ENCODE measurements around the gene UQCRH. TPM values are rescaled to one million over a fixed set of nuclear protein-coding genes. Genes with fewer than 3 reads are reported as not detected.

Gene UQCRH
- polyA plus RNA-seq = 1,000 to 10,000 TPM in 1 of 4 donors, 100 to 1,000 TPM in 3; 294 to 1,100 (median 915) TPM
- long read RNA-seq, donor 1 = 0 reads
- long read RNA-seq, donor 2, transcript UQCRH-205 (5 exons, 674 nt) = minor isoform, 7 of 160 reads
- long read RNA-seq, donor 2, transcript UQCRH-201 (4 exons, 604 nt) = major isoform, 124 of 160 reads
- long read RNA-seq, donor 2, partial matches to known transcripts = 0 of 160 reads
- long read RNA-seq, donor 2, other reads (novel, unspliced or antisense) = 24 of 160 reads
- long read RNA-seq, donor 3, transcript UQCRH-202 (2 exons, 621 nt) = minor isoform, 22 of 244 reads
- long read RNA-seq, donor 3, transcript UQCRH-205 (5 exons, 674 nt) = minor isoform, 10 of 244 reads
- long read RNA-seq, donor 3, transcript UQCRH-201 (4 exons, 604 nt) = major isoform, 177 of 244 reads
- long read RNA-seq, donor 3, partial matches to known transcripts = 11 of 244 reads
- long read RNA-seq, donor 3, other reads (novel, unspliced or antisense) = 24 of 244 reads
- long read RNA-seq, donor 4, transcript UQCRH-201 (4 exons, 604 nt) = major isoform, 5 of 5 reads
- long read RNA-seq, donor 4, partial matches to known transcripts = 0 of 5 reads
- long read RNA-seq, donor 4, other reads (novel, unspliced or antisense) = 0 of 5 reads
- long read RNA-seq, donor 5, transcript UQCRH-201 (4 exons, 604 nt) = major isoform, 40 of 52 reads
- long read RNA-seq, donor 5, transcript UQCRH-202 (2 exons, 621 nt) = minor isoform, 9 of 52 reads
- long read RNA-seq, donor 5, partial matches to known transcripts = 0 of 52 reads
- long read RNA-seq, donor 5, other reads (novel, unspliced or antisense) = 0 of 52 reads
- long read RNA-seq, donor 6, transcript UQCRH-201 (4 exons, 604 nt) = major isoform, 187 of 233 reads
- long read RNA-seq, donor 6, transcript UQCRH-205 (5 exons, 674 nt) = minor isoform, 11 of 233 reads
- long read RNA-seq, donor 6, transcript UQCRH-202 (2 exons, 621 nt) = minor isoform, 10 of 233 reads
- long read RNA-seq, donor 6, partial matches to known transcripts = 9 of 233 reads
- long read RNA-seq, donor 6, other reads (novel, unspliced or antisense) = 15 of 233 reads
- long read RNA-seq, donor 7 = 0 reads
- long read RNA-seq, donor 8, transcript UQCRH-201 (4 exons, 604 nt) = major isoform, 22 of 24 reads
- long read RNA-seq, donor 8, partial matches to known transcripts = 0 of 24 reads
- long read RNA-seq, donor 8, other reads (novel, unspliced or antisense) = 0 of 24 reads
- long read RNA-seq, donor 9, transcript UQCRH-205 (5 exons, 674 nt) = minor isoform, 8 of 64 reads
- long read RNA-seq, donor 9, transcript UQCRH-201 (4 exons, 604 nt) = major isoform, 43 of 64 reads
- long read RNA-seq, donor 9, partial matches to known transcripts = 5 of 64 reads
- long read RNA-seq, donor 9, other reads (novel, unspliced or antisense) = 7 of 64 reads
- long read RNA-seq, donor 10, transcript UQCRH-201 (4 exons, 604 nt) = major isoform, 224 of 305 reads
- long read RNA-seq, donor 10, transcript UQCRH-205 (5 exons, 674 nt) = minor isoform, 25 of 305 reads
- long read RNA-seq, donor 10, transcript UQCRH-202 (2 exons, 621 nt) = minor isoform, 11 of 305 reads
- long read RNA-seq, donor 10, partial matches to known transcripts = 27 of 305 reads
- long read RNA-seq, donor 10, other reads (novel, unspliced or antisense) = 16 of 305 reads

DNA sequence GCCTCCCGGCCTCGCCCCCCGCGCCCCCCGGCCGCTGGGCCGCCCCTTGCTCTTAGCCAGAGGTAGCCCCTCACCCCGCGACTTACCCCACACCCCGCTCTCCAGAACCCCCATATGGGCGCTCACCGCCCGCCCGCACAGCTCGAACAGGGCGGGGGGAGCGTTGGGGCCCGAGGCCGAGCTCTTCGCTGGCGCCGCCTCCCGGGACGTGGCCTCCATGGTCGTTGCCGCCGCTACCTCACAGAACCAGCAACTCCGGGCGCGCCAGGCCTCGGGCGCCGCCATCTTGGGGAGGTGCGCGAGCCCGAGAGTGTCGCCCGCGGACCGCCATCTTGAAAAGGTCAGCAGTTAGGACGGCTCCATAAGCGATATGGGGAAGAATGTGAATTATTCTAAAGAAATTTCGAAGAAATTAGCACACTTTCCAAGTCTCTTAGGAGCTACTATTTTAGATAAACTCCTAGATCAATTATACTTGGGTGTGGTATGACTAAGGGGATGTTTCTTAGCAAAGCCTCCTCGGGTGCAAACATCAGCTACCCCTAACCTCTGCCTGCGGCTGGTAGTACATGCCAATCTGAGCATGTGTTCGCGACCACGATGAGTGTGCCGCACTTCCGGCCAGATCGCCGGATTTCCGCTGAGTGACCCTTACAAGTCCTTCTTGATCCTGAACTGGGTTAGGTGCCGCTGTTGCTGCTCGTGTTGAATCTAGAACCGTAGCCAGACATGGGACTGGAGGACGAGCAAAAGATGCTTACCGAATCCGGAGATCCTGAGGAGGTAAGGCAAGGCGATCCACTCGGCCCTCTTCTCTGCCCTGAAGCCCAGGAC is at the start of gene UQCRH, which contains the start of gene LRRC41:
Gene UQCRH (plus strand): TSS at position 661 of the 834 bp plus-strand sequence. CDS start 69 bp downstream, at position 730.
Gene LRRC41 (minus strand): TSS at position 579 of the 834 bp plus-strand sequence. CDS start 294 bp downstream, at position 285.
- H3K36me3 ChIP-seq (ENCODE audit: control insufficient read depth in 3 of 3, insufficient read depth in 2 of 3, low read depth in 1 of 3, low read length in 3 of 3) = peaks cover 0 to 14% (median 2%) of the 10 kb centered on the region in 3 donors
- WGBS, 3 donors = 0 to 1% (median 1%) methylated on average over 54 to 61 of the region's 61 CpGs
- DNase-seq = peak; percentile 95 to 98
- FAIRE-seq = no peak
- H3K27ac ChIP-seq (ENCODE audit: low read depth in 1 of 3, low read length in 2 of 3) = peak within 1 kb of the TSS; percentile 86 to 95 (median 95)
- H3K4me1 ChIP-seq (ENCODE audit: control insufficient read depth in 3 of 3, insufficient read depth in 2 of 3, low read depth in 1 of 3, low read length in 2 of 3) = peaks cover 0 to 19% (median 5%) of the 10 kb centered on the region in 3 donors
- no peaks in the 10 kb centered on the region for H3K27me3 ChIP-seq (ENCODE audit: control insufficient read depth in 3 of 3, insufficient read depth in 3 of 3, low read length in 3 of 3)
- H3K9me3 ChIP-seq (ENCODE audit: control insufficient read depth in 2 of 2, insufficient read depth in 1 of 2, low read depth in 1 of 2, low read length in 1 of 2) = no peaks in the 10 kb centered on the region
- H3K4me3 ChIP-seq (ENCODE audit: low read depth in 1 of 3, low read length in 3 of 3) = peak within 1 kb of the TSS; percentile 76 to 100 (median 85)

DNA sequence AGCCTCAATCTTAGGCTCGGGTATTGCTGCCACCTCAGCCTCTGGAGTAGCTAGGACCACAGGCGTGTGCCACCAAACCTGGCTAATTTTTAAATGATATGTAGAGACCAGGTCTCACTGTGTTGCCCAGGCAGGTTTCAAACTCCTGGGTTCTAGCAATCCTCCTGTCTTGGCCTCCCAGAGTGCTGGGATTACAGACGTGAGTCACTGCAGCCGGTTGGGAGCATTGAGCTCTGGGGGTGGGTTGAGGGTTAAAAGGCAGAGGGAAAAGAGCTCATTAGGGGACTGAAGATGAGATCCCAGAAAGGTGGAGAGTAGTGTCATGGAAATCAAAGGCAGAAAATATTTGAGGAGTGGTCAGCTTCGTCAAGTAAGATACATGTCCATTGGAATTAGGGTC is 48.8 kb upstream of the UQCRH start:
- peaks cover 0 to 21% (median 0%) of the 10 kb centered on the region in 3 donors for H3K36me3 ChIP-seq (ENCODE audit: control insufficient read depth in 3 of 3, insufficient read depth in 2 of 3, low read depth in 1 of 3, low read length in 3 of 3)
- no peak overlapping the region for H3K27ac ChIP-seq (ENCODE audit: low read depth in 1 of 3, low read length in 2 of 3)
- H3K4me1 ChIP-seq (ENCODE audit: control insufficient read depth in 3 of 3, insufficient read depth in 2 of 3, low read depth in 1 of 3, low read length in 2 of 3) = no peaks in the 10 kb centered on the region
- DNase-seq (no peak), FAIRE-seq (no peak)
- no peaks in the 10 kb centered on the region for H3K27me3 ChIP-seq (ENCODE audit: control insufficient read depth in 3 of 3, insufficient read depth in 3 of 3, low read length in 3 of 3)
- H3K9me3 ChIP-seq (ENCODE audit: control insufficient read depth in 2 of 2, insufficient read depth in 1 of 2, low read depth in 1 of 2, low read length in 1 of 2) = no peaks in the 10 kb centered on the region
- 95 to 97% (median 96%) methylated on average over 5 of the region's 5 CpGs for WGBS, 3 donors
- no peak overlapping the region for H3K4me3 ChIP-seq (ENCODE audit: low read depth in 1 of 3, low read length in 3 of 3)

DNA sequence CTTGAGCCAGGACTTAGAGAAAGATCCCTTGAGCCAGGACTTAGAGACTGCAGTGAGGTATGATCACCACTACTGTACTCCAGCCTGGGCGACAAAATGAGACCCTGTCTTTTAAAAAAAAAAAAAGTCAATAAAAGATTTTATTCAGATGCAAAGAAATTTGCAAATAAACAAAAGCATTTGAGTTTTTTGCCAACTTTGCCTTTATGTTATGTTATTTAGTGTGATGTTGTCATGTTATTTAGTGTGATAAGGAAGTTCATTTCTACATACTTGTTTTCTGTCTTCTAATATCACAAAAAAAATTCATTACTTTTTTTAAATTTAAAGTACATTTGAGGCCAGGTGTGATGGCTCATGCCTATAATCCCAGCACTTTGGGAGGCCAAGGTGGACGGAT is 47.0 kb upstream of the UQCRH start:
- Histone ChIP-seq H3K4me1 (ENCODE audit: control insufficient read depth in 3 of 3, insufficient read depth in 2 of 3, low read depth in 1 of 3, low read length in 2 of 3) (no peaks in the 10 kb centered on the region), H3K4me3 (ENCODE audit: low read depth in 1 of 3, low read length in 3 of 3) (no peak overlapping the region), H3K36me3 (ENCODE audit: control insufficient read depth in 3 of 3, insufficient read depth in 2 of 3, low read depth in 1 of 3, low read length in 3 of 3) (peaks cover 0 to 31% (median 0%) of the 10 kb centered on the region in 3 donors), H3K27me3 (ENCODE audit: control insufficient read depth in 3 of 3, insufficient read depth in 3 of 3, low read length in 3 of 3) (no peaks in the 10 kb centered on the region), H3K9me3 (ENCODE audit: control insufficient read depth in 2 of 2, insufficient read depth in 1 of 2, low read depth in 1 of 2, low read length in 1 of 2) (no peaks in the 10 kb centered on the region), H3K27ac (ENCODE audit: low read depth in 1 of 3, low read length in 2 of 3) (no peak overlapping the region)
- FAIRE-seq (no peak), DNase-seq (no peak)
- 93 to 98% (median 96%) methylated on average over 2 of the region's 2 CpGs for WGBS, 3 donors

DNA sequence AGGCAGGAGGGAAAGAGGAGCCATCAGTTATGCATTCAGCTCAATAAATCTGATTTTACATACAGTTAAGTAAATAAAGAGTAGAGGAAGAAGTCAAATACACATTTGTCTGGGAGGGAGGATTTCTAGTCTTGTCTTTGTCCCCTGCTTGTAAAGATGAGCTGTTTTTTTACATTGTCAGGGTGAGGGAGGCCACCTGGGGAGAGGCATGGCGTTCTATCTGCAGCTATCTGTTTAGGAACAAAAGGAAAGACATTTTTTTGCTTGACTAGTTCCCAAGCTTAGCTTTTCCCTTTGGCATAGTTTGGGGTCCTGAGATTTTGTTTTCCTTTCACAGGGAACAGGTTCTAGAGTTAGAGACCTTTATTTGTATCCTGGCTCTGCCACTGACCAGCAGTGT is 41.0 kb upstream of the UQCRH start:
- H3K27ac ChIP-seq (ENCODE audit: low read depth in 1 of 3, low read length in 2 of 3) = no peak overlapping the region
- no peak for DNase-seq
- no peak overlapping the region for H3K4me3 ChIP-seq (ENCODE audit: low read depth in 1 of 3, low read length in 3 of 3)
- H3K27me3 ChIP-seq (ENCODE audit: control insufficient read depth in 3 of 3, insufficient read depth in 3 of 3, low read length in 3 of 3) = no peaks in the 10 kb centered on the region
- H3K4me1 ChIP-seq (ENCODE audit: control insufficient read depth in 3 of 3, insufficient read depth in 2 of 3, low read depth in 1 of 3, low read length in 2 of 3) = no peaks in the 10 kb centered on the region
- H3K36me3 ChIP-seq (ENCODE audit: control insufficient read depth in 3 of 3, insufficient read depth in 2 of 3, low read depth in 1 of 3, low read length in 3 of 3) = peaks cover 0 to 42% (median 0%) of the 10 kb centered on the region in 3 donors
- WGBS, 3 donors = 89 to 100% (median 96%) methylated on average over 1 of the region's 1 CpG
- H3K9me3 ChIP-seq (ENCODE audit: control insufficient read depth in 2 of 2, insufficient read depth in 1 of 2, low read depth in 1 of 2, low read length in 1 of 2) = no peaks in the 10 kb centered on the region
- no peak for FAIRE-seq

DNA sequence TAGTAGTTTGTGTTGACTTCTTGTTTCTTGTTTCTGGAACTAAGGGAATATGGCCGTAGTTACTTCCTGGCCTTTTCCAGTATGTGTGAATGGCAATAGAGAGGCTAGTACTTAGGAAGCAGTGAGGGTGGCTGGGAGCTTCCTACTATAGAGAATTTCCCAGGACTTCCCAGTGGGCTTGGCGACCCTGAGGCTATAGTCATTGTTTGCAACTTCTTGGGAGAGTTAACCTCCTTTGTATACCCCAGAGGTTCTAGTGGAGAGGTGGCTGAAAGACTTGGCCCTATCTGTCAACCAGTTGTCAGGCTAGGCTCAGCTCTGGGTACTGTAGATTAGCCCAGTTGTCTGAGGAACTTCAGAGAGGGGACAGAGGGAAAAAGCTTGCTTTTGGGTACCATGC is 40.4 kb upstream of the UQCRH start:
- Histone ChIP-seq H3K27ac (ENCODE audit: low read depth in 1 of 3, low read length in 2 of 3) (no peak overlapping the region), H3K4me3 (ENCODE audit: low read depth in 1 of 3, low read length in 3 of 3) (no peak overlapping the region), H3K36me3 (ENCODE audit: control insufficient read depth in 3 of 3, insufficient read depth in 2 of 3, low read depth in 1 of 3, low read length in 3 of 3) (peaks cover 0 to 45% (median 0%) of the 10 kb centered on the region in 3 donors), H3K9me3 (ENCODE audit: control insufficient read depth in 2 of 2, insufficient read depth in 1 of 2, low read depth in 1 of 2, low read length in 1 of 2) (no peaks in the 10 kb centered on the region), H3K27me3 (ENCODE audit: control insufficient read depth in 3 of 3, insufficient read depth in 3 of 3, low read length in 3 of 3) (no peaks in the 10 kb centered on the region), H3K4me1 (ENCODE audit: control insufficient read depth in 3 of 3, insufficient read depth in 2 of 3, low read depth in 1 of 3, low read length in 2 of 3) (no peaks in the 10 kb centered on the region)
- DNase-seq (no peak), FAIRE-seq (no peak)
- WGBS, 3 donors = 89 to 100% (median 91%) methylated on average over 2 of the region's 2 CpGs

DNA sequence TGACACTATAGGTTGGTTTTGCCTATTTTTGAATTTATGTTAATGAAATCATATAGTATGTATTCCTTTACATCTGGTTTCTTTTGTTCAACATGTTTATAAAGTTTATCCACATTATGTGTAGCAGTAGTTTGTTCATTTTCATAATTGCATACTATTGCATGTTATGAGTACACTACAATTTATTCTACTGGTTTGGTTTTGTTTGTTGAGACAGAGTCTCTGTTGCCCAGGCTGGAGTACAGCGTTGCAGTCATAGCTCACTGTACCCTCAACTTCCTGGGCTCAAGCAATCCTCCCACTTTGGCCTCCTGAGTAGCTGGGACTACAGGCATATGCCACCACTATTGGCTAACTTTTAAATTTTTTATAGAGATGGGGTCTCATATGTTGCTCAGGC is 34.9 kb upstream of the UQCRH start:
- 94 to 100% (median 98%) methylated on average over 1 of the region's 1 CpG for WGBS, 3 donors
- FAIRE-seq (no peak), DNase-seq (no peak)
- Histone ChIP-seq H3K27ac (ENCODE audit: low read depth in 1 of 3, low read length in 2 of 3) (no peak overlapping the region), H3K27me3 (ENCODE audit: control insufficient read depth in 3 of 3, insufficient read depth in 3 of 3, low read length in 3 of 3) (no peaks in the 10 kb centered on the region), H3K4me3 (ENCODE audit: low read depth in 1 of 3, low read length in 3 of 3) (no peak overlapping the region), H3K36me3 (ENCODE audit: control insufficient read depth in 3 of 3, insufficient read depth in 2 of 3, low read depth in 1 of 3, low read length in 3 of 3) (peaks cover 0 to 40% (median 3%) of the 10 kb centered on the region in 3 donors), H3K4me1 (ENCODE audit: control insufficient read depth in 3 of 3, insufficient read depth in 2 of 3, low read depth in 1 of 3, low read length in 2 of 3) (no peaks in the 10 kb centered on the region), H3K9me3 (ENCODE audit: control insufficient read depth in 2 of 2, insufficient read depth in 1 of 2, low read depth in 1 of 2, low read length in 1 of 2) (no peaks in the 10 kb centered on the region)
